GM19238 (cell line): ENCODE results near the gene HCRTR1.

ENCODE experiments used
- DNase-seq: peaks from one replicate; pipeline ENCODE4 v3.0.0; 2011; ENCODE audit warnings: low spot score; ENCODE audit not compliant: insufficient read length

The HCRTR1 gene

GRCh38 chr1:31617218-31617915, at the start of gene HCRTR1:
Gene HCRTR1, plus strand, starts transcription at chr1:31617689. Its CDS starts 1,504 bp downstream, at chr1:31619193.
- no peak for DNase-seq

- no peak for DNase-seq
Measured at GRCh38 chr1:31567956-31568570, 49.4 kb upstream of the HCRTR1 start.

GRCh38 chr1:31568895-31569595, 48.4 kb upstream of the HCRTR1 start:
- no peak for DNase-seq

- DNase-seq, result no peak
Measured at GRCh38 chr1:31569596-31570173, 47.8 kb upstream of the HCRTR1 start.

- no peak for DNase-seq
Measured at GRCh38 chr1:31570228-31570627, 47.3 kb upstream of the HCRTR1 start.

- no peak for DNase-seq
Measured at GRCh38 chr1:31570906-31571305, 46.6 kb upstream of the HCRTR1 start.

GRCh38 chr1:31571340-31572295, 45.9 kb upstream of the HCRTR1 start:
- no peak for DNase-seq

- DNase-seq, result no peak
Measured at GRCh38 chr1:31572323-31573104, 45.0 kb upstream of the HCRTR1 start.

- DNase-seq, result no peak
Measured at GRCh38 chr1:31573261-31573660, 44.2 kb upstream of the HCRTR1 start.

GRCh38 chr1:31574749-31575368, 42.6 kb upstream of the HCRTR1 start:
- no peak for DNase-seq

- no peak for DNase-seq
Measured at GRCh38 chr1:31575369-31576140, 41.9 kb upstream of the HCRTR1 start.

GRCh38 chr1:31576201-31576669, 41.3 kb upstream of the HCRTR1 start, which contains the start of gene TINAGL1:
Gene TINAGL1, plus strand, starts transcription at chr1:31576515. Its CDS starts 634 bp downstream, at chr1:31577149.
- DNase-seq, result no peak

GRCh38 chr1:31576743-31577455, 40.6 kb upstream of the HCRTR1 start:
- DNase-seq, result no peak

- no peak for DNase-seq
Measured at GRCh38 chr1:31577515-31578192, 39.8 kb upstream of the HCRTR1 start.

GRCh38 chr1:31579374-31579773, 38.1 kb upstream of the HCRTR1 start:
- no peak for DNase-seq

GRCh38 chr1:31580513-31580870, 37.0 kb upstream of the HCRTR1 start:
- DNase-seq, result no peak

- no peak for DNase-seq
Measured at GRCh38 chr1:31580891-31581603, 36.4 kb upstream of the HCRTR1 start.
